A673 (cell line): ENCODE results near the gene PDGFC.

Experiments used
- EZH2 ChIP-seq: fragments of 200-600 bp; sonication (generic); IDR thresholded peaks from 2 replicates; pipeline ENCODE4 v1.6.1; 2017; ENCODE audit warnings: borderline replicate concordance, low read depth, mild to moderate bottlenecking, mixed read lengths, antibody characterized with exemption, low read length; ENCODE audit not compliant: poor library complexity, severe bottlenecking
- TF ChIP-seq, protein P1 (sequence below): fragments of 300-800, 200-600 bp; sonication (generic); conservative IDR thresholded peaks from 2 replicates; pipeline ENCODE4 v1.5.1; 2017; ENCODE audit warnings: low read depth, mild to moderate bottlenecking, antibody characterized with exemption, low read length, moderate library complexity, mixed read lengths

DNA sequence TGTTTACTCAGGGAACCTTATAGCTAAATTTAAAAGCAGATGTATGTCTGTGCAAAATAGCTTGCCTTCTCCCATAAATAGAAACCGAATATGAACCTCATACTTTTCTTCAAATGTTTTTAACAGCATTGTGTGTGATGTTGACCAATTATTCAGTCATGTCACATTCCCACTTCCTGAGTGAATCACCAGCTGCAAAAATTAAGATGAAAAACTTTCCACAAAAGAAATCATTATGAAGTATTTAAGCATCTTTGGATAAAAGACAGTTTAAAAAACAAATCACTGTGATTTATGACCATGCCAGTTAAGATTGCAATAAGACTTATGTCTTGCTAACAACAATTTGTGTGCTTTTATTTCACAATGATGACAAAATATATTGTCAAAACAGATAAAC lies 220.1 kb downstream of the PDGFC start:
- TF ChIP-seq, protein P1, sequence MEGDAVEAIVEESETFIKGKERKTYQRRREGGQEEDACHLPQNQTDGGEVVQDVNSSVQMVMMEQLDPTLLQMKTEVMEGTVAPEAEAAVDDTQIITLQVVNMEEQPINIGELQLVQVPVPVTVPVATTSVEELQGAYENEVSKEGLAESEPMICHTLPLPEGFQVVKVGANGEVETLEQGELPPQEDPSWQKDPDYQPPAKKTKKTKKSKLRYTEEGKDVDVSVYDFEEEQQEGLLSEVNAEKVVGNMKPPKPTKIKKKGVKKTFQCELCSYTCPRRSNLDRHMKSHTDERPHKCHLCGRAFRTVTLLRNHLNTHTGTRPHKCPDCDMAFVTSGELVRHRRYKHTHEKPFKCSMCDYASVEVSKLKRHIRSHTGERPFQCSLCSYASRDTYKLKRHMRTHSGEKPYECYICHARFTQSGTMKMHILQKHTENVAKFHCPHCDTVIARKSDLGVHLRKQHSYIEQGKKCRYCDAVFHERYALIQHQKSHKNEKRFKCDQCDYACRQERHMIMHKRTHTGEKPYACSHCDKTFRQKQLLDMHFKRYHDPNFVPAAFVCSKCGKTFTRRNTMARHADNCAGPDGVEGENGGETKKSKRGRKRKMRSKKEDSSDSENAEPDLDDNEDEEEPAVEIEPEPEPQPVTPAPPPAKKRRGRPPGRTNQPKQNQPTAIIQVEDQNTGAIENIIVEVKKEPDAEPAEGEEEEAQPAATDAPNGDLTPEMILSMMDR, result no peak
- no peak for TF ChIP-seq EZH2
